Measurements from ENCODE around the gene LCE5A.
"Not testable (repeated sequence)": the region's sequence is repeated elsewhere in the genome, so short reads cannot be mapped to it uniquely, and the experiment has no call there.

The LCE5A gene

GRCh38 chr1:152510503-152510902 is at the start of gene LCE5A:
Gene LCE5A, plus strand, starts transcription at chr1:152510803. Its CDS starts 732 bp downstream, at chr1:152511535.
- no peak for DNase-seq (ENCODE audit: low read depth)

DNA sequence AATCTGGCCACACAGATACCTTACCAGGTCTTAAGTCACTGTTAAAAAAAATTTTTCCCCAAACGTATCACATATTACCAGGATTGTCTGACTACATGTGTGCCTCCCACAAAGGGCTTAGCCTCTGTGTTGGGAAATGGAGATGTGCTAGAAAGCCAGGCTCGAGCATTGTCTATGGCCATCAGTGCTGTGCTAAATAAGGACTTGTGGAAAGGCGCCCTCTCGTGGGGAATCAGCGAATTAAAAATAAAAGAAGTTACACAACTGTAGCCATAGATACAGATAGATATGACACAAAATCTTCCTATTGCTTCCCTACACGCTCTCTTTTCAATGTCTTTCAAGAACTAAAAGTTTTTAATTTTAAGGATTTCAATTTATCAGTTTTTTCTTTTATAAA is 49.1 kb upstream of the LCE5A start:
- DNase-seq (ENCODE audit: low read depth): peak; percentile 20

- no peak for DNase-seq (ENCODE audit: low read depth)
Measured at GRCh38 chr1:152462636-152463035, 48.0 kb upstream of the LCE5A start.

DNA sequence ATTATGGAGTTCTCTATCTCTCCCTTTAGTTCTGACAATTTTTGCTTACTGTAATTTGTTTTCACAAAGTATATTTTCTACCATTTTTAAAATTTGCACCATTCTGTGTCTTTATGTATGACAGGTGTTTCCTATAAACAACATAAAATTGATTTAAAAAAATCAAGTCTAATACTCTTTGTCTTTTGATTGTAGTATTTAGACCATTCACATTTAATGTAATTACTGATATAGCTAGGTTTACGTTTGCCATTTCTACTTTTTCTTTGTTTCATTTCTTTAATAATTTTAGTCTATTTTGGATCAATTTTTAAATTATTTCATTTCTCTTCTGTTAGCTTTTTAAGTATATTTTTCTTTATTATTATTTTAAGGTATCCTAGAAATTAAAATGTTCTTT is 44.4 kb upstream of the LCE5A start:
- no peak for DNase-seq (ENCODE audit: low read depth)

DNA sequence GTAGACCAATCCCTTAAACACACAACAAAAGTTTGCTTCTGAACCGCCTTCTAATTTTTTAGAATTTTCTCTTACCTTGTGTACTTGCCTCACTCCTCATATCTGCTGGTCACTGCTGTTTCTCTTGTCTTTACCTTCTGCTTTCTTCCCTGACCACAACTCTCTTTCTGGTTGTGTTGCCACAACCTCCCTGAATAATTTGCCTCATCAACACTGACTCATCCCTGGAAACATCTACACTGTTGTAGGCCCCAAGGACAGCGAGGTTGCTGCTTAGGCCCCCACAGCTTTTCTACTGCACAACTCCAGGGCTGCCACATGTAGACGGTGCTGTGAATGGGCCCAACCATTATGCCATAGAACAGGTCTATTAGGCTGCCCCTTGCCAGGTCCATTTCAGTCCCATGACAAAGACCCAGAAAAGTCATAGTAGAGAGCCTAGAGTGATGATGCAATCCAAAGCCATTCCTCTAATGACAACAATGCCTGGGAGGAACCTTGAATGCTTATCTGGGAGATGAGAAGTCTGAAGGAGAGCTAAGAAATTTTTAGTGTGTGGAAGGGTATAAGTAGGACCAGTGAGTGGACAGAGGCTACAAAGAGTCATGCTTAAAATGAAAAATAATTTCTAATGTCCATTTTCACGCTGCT is 36.6 kb upstream of the LCE5A start:
- DNase-seq (ENCODE audit: low read depth): no peak

- DNase-seq (ENCODE audit: low read depth): no peak
Measured at GRCh38 chr1:152479792-152480595, 30.6 kb upstream of the LCE5A start.

DNA sequence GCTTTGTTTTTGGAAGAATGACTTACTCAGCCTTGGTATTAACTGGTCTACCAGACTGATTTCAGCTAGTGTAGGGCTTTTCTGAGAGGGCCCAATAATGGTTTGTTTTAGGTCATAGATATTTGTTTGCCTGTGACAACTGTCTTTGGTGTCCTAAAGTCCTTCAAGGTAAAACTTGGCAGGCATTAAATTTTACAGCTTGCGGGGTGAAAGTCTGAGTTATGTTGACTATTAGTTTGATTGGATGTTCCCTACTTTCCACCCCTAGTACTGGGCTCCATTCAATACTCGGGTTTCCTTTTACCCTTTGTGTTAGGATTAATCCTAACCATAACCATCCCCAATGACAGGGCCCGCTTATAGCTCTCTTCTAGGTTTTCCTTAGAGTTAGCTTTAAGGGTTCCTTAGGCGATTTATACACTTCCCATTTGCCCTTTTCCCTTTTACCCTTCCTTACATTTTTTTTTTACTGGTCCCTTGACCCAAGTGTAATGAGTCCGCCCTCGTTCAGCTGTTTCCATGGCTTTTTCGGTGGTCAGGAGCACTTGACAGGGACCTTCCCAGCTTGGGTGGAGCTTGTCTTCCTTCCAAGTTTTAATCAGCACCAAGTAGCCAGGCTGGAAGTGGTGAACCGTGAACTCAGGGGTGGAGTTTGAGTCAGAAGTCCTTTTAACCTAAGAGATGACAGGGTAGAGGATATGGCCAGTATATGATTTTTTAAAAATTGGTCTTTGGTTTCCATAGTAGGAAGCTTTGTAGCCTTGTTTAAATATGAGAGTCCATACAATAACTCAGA is 28.5 kb upstream of the LCE5A start:
- no peak for DNase-seq (ENCODE audit: low read depth)

GRCh38 chr1:152486400-152487006 is 24.1 kb upstream of the LCE5A start:
- DNase-seq (ENCODE audit: low read depth): no peak

DNA sequence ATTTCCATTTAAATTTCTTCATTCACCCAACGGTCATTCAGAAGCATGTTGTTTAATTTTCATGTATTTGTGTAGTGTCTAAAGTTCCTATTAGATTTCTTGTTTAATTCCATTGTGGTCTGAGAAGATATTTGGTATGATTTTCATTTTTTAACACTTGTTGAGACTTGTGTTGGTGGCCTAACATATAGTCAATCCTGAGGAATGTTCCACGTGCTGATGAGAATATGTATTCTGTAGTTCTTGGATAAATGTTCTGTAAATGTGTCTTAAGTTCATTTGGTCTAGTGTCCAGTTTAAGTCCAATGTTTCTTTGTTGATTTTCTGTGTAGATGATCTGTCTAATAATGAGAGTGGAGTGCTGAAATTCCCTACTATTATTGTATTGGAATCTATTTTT is 22.7 kb upstream of the LCE5A start:
- DNase-seq (ENCODE audit: low read depth): no peak

- not testable (repeated sequence) for DNase-seq (ENCODE audit: low read depth)
Measured at GRCh38 chr1:152491537-152491936, 19.1 kb upstream of the LCE5A start.

- no peak for DNase-seq (ENCODE audit: low read depth)
Measured at GRCh38 chr1:152495066-152495675, 15.4 kb upstream of the LCE5A start.

- DNase-seq (ENCODE audit: low read depth): no peak
Measured at GRCh38 chr1:152497273-152497672, 13.3 kb upstream of the LCE5A start.

GRCh38 chr1:152501704-152502103 is 8.9 kb upstream of the LCE5A start:
- no peak for DNase-seq (ENCODE audit: low read depth)

DNA sequence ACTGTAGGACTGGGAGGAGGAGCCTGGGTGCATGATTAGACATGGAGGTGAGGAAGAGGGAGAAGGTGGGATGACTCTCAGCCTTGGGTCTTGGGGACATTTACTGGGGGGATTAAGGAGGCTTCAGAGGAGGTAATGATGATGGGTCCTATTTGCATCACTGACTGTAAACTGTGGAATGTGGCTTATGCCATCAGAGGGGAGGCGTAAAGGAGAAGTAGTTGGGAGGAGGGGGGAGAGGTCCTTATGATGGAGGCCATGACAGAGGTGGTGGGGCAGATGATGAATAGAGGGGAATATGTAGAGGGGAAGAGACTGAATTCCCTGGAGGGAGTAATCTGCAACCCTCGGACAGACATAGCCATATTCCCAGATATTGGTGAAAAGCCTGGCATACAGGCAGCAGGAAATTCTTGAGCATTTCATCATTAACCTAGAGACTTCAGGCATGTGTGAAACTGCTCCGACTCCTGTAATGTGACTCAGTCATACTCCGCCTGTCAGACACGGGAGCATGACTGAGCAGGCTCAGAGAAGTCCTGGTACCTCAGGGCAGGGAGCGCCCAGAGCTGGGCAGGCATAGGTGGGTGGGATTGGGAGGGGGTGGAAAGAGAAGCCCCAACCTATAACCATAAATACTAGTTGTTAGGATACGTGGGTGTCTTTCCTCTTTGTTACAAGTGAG is 8.0 kb upstream of the LCE5A start:
- peak; percentile 14 for DNase-seq (ENCODE audit: low read depth)

- no peak for DNase-seq (ENCODE audit: low read depth)
Measured at GRCh38 chr1:152505083-152505482, 5.5 kb upstream of the LCE5A start.

DNA sequence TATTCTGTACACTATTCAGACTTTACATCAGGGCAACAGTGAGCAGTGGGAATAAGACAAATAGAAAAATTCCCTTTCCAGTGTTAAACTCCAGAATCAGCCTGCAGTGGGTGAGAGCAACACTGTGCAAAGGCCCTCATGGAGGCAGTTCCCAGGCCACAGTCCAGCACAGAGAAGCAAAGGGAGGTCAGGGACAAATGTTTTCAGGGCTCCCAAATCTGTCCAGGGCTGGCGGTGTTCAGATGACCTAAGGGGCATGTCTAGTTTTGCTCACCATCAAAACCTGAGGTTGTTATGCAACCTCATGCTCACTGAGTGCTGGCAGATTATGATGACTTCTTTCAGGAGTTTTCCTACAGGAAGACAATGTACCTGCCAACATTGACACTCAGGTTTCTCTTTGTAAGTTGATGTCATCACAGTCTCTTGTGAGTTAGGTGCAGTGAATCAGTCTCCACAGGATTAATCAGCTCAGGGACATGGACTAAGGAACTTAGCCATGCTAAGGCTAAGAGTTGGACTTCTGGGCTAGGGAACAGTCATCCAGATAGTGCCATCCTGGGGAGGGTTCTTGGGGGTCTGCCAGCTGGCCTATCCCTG is 3.6 kb upstream of the LCE5A start:
- DNase-seq (ENCODE audit: low read depth): no peak

DNA sequence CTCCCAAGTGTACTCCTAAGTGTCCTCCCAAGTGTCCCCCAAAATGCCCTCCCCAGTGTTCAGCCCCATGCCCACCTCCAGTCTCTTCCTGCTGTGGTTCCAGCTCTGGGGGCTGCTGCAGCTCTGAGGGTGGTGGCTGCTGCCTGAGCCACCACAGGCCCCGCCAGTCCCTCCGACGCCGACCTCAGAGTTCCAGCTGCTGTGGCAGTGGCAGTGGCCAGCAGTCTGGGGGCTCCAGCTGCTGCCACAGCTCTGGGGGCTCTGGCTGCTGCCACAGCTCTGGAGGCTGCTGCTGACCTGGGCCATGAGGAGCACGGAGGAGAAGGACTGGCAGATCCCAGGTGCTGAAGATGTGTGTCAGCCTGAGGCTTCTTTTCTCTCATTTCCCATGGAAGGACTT is 993 bp downstream of the LCE5A start:
- no peak for DNase-seq (ENCODE audit: low read depth)

DNA sequence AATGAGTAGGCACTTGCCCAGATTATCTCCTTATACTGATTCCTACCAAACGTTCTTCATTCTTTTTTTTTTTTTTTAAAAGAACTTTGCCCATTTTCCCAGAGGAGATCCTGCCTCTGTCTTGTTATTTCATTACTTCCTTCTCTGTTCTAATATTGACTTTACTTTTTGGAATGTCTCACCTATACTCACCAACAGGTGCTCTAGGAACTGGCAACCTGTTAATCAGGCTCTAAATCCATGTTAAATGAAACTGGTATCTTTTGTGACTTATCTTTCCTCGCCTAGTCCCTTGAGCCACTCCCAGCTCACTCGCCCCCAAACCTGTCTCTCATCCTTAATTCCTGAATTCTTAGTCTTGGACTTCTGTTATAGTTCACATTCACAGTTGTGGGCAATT is 2.5 kb downstream of the LCE5A start:
- no peak for DNase-seq (ENCODE audit: low read depth)

DNA sequence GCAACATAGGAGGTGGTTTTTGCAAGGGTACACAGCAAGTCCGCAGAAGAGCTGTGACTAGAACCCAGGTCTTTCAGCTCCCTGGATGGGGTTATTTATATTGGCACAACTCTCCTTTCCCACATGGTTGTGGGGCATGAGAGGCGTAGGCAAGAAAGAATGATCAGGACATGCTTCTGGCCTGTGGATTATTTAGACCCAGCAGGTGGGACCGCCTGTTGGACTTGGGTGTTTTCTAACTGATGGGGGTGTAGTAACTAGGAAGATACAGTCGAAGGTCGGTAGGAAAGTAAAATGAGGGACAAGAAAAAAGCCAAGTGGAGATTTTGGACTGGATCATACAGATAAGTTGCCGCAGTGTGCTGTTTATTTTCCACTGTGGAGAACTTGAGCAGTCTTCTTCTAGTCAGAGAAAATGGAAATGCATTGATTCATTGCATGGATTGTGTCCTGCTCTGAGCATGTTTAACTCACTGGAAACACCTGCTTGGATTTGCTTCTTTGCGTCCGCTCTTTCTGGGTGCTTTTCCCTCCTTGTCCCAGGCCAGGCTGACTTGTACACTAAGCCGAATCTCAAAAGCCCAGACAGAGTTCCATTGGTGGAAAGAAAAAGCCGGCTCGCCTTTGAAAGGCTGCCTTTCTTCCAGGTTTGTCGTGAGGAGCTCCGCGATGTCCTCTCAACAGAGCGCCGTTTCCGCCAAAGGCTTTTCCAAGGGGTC is 4.3 kb downstream of the LCE5A start:
- DNase-seq (ENCODE audit: low read depth): no peak

DNA sequence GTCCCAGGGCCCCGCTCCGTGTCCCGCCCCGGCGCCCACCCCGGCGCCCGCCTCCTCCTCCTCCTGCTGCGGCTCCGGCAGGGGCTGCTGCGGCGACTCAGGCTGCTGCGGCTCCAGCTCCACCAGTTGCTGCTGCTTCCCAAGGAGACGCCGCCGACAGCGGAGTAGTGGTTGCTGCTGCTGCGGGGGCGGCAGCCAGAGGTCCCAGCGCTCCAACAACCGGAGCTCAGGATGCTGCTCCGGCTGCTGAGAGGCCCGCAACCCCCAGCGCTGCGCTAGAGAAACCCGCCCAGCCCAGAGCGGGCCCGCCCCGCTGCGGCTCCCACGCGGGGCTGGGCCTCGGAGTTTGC is 4.8 kb downstream of the LCE5A start:
- DNase-seq (ENCODE audit: low read depth): no peak
